ENCODE results near the gene UPB1. TPM values are rescaled to one million over a fixed set of nuclear protein-coding genes. Genes with fewer than 3 reads are reported as not detected.

Gene UPB1
- total RNA-seq, 4 donors from 2014 or later, result 0.80 TPM; not detected in 3

- H3K27me3 ChIP-seq, result no peaks in the 10 kb centered on the region
- no peak overlapping the region for H3K27ac ChIP-seq
- TF ChIP-seq POLR2A (IDR thresholded peaks at IDR 0.05) (no peak), CTCF (IDR thresholded peaks at IDR 0.05) (no peak)
- no peak overlapping the region for H3K4me3 ChIP-seq
- no peaks in the 10 kb centered on the region for H3K9me3 ChIP-seq
- no peak for DNase-seq
- no peaks in the 10 kb centered on the region for H3K36me3 ChIP-seq
- no peaks in the 10 kb centered on the region for H3K4me1 ChIP-seq
These were observed 41.3 kb upstream of the UPB1 start for GRCh38 chr22:24453853-24454252.

- no peak overlapping the region for H3K27ac ChIP-seq
- no peak overlapping the region for H3K4me3 ChIP-seq
- no peaks in the 10 kb centered on the region for H3K4me1 ChIP-seq
- no peaks in the 10 kb centered on the region for H3K27me3 ChIP-seq
- DNase-seq, result no peak
- H3K36me3 ChIP-seq, result no peaks in the 10 kb centered on the region
- TF ChIP-seq POLR2A (IDR thresholded peaks at IDR 0.05) (no peak), CTCF (IDR thresholded peaks at IDR 0.05) (no peak)
- no peaks in the 10 kb centered on the region for H3K9me3 ChIP-seq
These were observed 40.1 kb upstream of the UPB1 start for GRCh38 chr22:24455039-24455438.

GRCh38 chr22:24455751-24456426, 39.2 kb upstream of the UPB1 start:
- Histone ChIP-seq H3K36me3 (no peaks in the 10 kb centered on the region), H3K4me1 (no peaks in the 10 kb centered on the region), H3K27me3 (no peaks in the 10 kb centered on the region), H3K9me3 (no peaks in the 10 kb centered on the region), H3K4me3 (no peak overlapping the region), H3K27ac (no peak overlapping the region)
- TF ChIP-seq POLR2A (IDR thresholded peaks at IDR 0.05) (no peak), CTCF (IDR thresholded peaks at IDR 0.05) (no peak)
- DNase-seq, result no peak

GRCh38 chr22:24457894-24458420, 37.2 kb upstream of the UPB1 start:
- no peak for DNase-seq
- TF ChIP-seq POLR2A (IDR thresholded peaks at IDR 0.05), result no peak
- H3K4me1 ChIP-seq, result no peaks in the 10 kb centered on the region
- no peaks in the 10 kb centered on the region for H3K36me3 ChIP-seq
- no peaks in the 10 kb centered on the region for H3K9me3 ChIP-seq
- H3K4me3 ChIP-seq, result no peak overlapping the region
- H3K27me3 ChIP-seq, result no peaks in the 10 kb centered on the region
- H3K27ac ChIP-seq, result no peak overlapping the region

GRCh38 chr22:24459911-24460310, 35.2 kb upstream of the UPB1 start:
- Histone ChIP-seq H3K27me3 (no peaks in the 10 kb centered on the region), H3K9me3 (no peaks in the 10 kb centered on the region), H3K4me1 (no peaks in the 10 kb centered on the region), H3K36me3 (no peaks in the 10 kb centered on the region), H3K4me3 (no peak overlapping the region), H3K27ac (no peak overlapping the region)
- TF ChIP-seq CTCF (IDR thresholded peaks at IDR 0.05), result no peak
- no peak for TF ChIP-seq POLR2A (IDR thresholded peaks at IDR 0.05)
- no peak for DNase-seq

- no peak overlapping the region for H3K27ac ChIP-seq
- H3K4me3 ChIP-seq, result no peak overlapping the region
- H3K36me3 ChIP-seq, result no peaks in the 10 kb centered on the region
- DNase-seq, result no peak
- no peaks in the 10 kb centered on the region for H3K27me3 ChIP-seq
- H3K4me1 ChIP-seq, result no peaks in the 10 kb centered on the region
- no peak for TF ChIP-seq CTCF (IDR thresholded peaks at IDR 0.05)
- no peak for TF ChIP-seq POLR2A (IDR thresholded peaks at IDR 0.05)
- H3K9me3 ChIP-seq, result no peaks in the 10 kb centered on the region
These were observed 34.6 kb upstream of the UPB1 start for GRCh38 chr22:24460418-24461089.

All from Peyer's patch (tissue), 4 donors.